Liver (tissue), 9 donors: ENCODE data around the gene FAM118A. TPM values are rescaled to one million over a fixed set of nuclear protein-coding genes. Genes with fewer than 3 reads are reported as not detected.

Experiments
- DNase-seq: peaks from one replicate; pipeline ENCODE4 v3.0.0-alpha.2; 2017; ENCODE audit warnings: low spot score
- H3K27ac ChIP-seq, 2 donors: one replicate each; pipeline ENCODE4 v1.7.0; 2013; ENCODE audit warnings: inconsistent platforms in 2 of 2, low read length in 2 of 2, control low read depth in 1 of 2, low read depth in 1 of 2, mild to moderate bottlenecking in 1 of 2
- H3K27me3 ChIP-seq, 4 donors: one replicate each; pipeline versions ENCODE4 v1.6.1 to v1.7.0; 2013; ENCODE audit warnings: low read length in 3 of 4, inconsistent platforms in 1 of 4, mild to moderate bottlenecking in 1 of 4, moderate library complexity in 1 of 4; ENCODE audit not compliant: control insufficient read depth in 4 of 4, insufficient read depth in 4 of 4
- H3K36me3 ChIP-seq, 4 donors: one replicate each; pipeline versions ENCODE4 v1.6.1 to v1.7.0; 2013; ENCODE audit warnings: low read length in 3 of 4, mild to moderate bottlenecking in 3 of 4, low read depth in 1 of 4, moderate library complexity in 1 of 4; ENCODE audit not compliant: control insufficient read depth in 4 of 4, insufficient read depth in 3 of 4
- H3K4me1 ChIP-seq, 4 donors: one replicate each; pipeline versions ENCODE4 v1.6.1 to v1.7.0; 2013; ENCODE audit warnings: low read length in 3 of 4, mild to moderate bottlenecking in 3 of 4, moderate library complexity in 1 of 4; ENCODE audit not compliant: control insufficient read depth in 4 of 4, insufficient read depth in 4 of 4
- H3K4me3 ChIP-seq, 3 donors: one replicate each; pipeline versions ENCODE4 v1.6.1 to v1.7.0; 2013; ENCODE audit warnings: low read length in 3 of 3, control low read depth in 1 of 3, low read depth in 1 of 3, mild to moderate bottlenecking in 1 of 3
- H3K9ac ChIP-seq, 2 donors: one replicate each; pipeline ENCODE4 v1.7.0; 2013; ENCODE audit warnings: low read length in 2 of 2, mild to moderate bottlenecking in 2 of 2, moderate library complexity in 2 of 2, control low read depth in 1 of 2, low read depth in 1 of 2
- H3K9me3 ChIP-seq, 4 donors: one replicate each; pipeline versions ENCODE4 v1.6.1 to v1.7.0; 2013; ENCODE audit warnings: low read length in 3 of 4; ENCODE audit not compliant: control insufficient read depth in 4 of 4
- EGR1 ChIP-seq, 2 donors: IDR thresholded peaks; 2 replicates each; pipeline ENCODE4 v1.6.1; 2016 to 2018; ENCODE audit warnings: antibody characterized with exemption in 2 of 2, low read depth in 2 of 2
- FOXA1 ChIP-seq: IDR thresholded peaks from 2 replicates; pipeline ENCODE4 v1.6.1; 2016; ENCODE audit warnings: antibody characterized with exemption
- FOXA2 ChIP-seq: IDR thresholded peaks from 2 replicates; pipeline ENCODE4 v1.6.1; 2016; ENCODE audit warnings: antibody characterized with exemption
- GABPA ChIP-seq, 2 donors: IDR thresholded peaks in 1 of 2; conservative IDR thresholded peaks in 1 of 2; 2 replicates each; pipeline ENCODE4 v1.6.1; 2016; ENCODE audit warnings: antibody characterized with exemption in 2 of 2, mild to moderate bottlenecking in 1 of 2, moderate library complexity in 1 of 2
- HNF4A ChIP-seq, 2 donors: conservative IDR thresholded peaks; 2 replicates each; pipeline ENCODE4 v1.6.1; 2016; ENCODE audit warnings: antibody characterized with exemption in 2 of 2, mild to moderate bottlenecking in 2 of 2
- HNF4G ChIP-seq: IDR thresholded peaks from 2 replicates; pipeline ENCODE4 v1.6.1; 2016; ENCODE audit warnings: antibody characterized with exemption
- JUND ChIP-seq, 2 donors: IDR thresholded peaks; 2 replicates each; pipeline ENCODE4 v1.6.1; 2016; ENCODE audit warnings: antibody characterized with exemption in 2 of 2
- MAX ChIP-seq: IDR thresholded peaks from 2 replicates; pipeline ENCODE4 v1.6.1; 2016; ENCODE audit warnings: antibody characterized with exemption
- NR2F2 ChIP-seq: IDR thresholded peaks from 2 replicates; pipeline ENCODE4 v1.6.1; 2016; ENCODE audit warnings: antibody characterized with exemption
- RAD21 ChIP-seq, 2 donors: IDR thresholded peaks; 2 replicates each; pipeline ENCODE4 v1.6.1; 2016; ENCODE audit warnings: antibody characterized with exemption in 2 of 2, mild to moderate bottlenecking in 2 of 2
- REST ChIP-seq: IDR thresholded peaks from 2 replicates; pipeline ENCODE4 v1.6.1; 2016; ENCODE audit warnings: antibody characterized with exemption, mild to moderate bottlenecking
- RXRA ChIP-seq, 2 donors: IDR thresholded peaks; 2 replicates each; pipeline ENCODE4 v1.6.1; 2017 to 2018; ENCODE audit warnings: antibody characterized with exemption in 2 of 2, mild to moderate bottlenecking in 1 of 2
- SP1 ChIP-seq: IDR thresholded peaks from 2 replicates; pipeline ENCODE4 v1.6.1; 2018; ENCODE audit warnings: antibody characterized with exemption, mild to moderate bottlenecking
- TAF1 ChIP-seq: conservative IDR thresholded peaks from 2 replicates; pipeline ENCODE4 v1.6.1; 2016; ENCODE audit warnings: antibody characterized with exemption, mild to moderate bottlenecking
- YY1 ChIP-seq: IDR thresholded peaks from 2 replicates; pipeline ENCODE4 v1.6.1; 2016; ENCODE audit warnings: antibody characterized with exemption, mild to moderate bottlenecking
- WGBS: extraction: QIAGEN DNeasy Blood & Tissue Kit; methylation state at CpG from one replicate; pipeline ENCODE4 v1.1.7; 2013; 5-methylcytosine and 5-hydroxymethylcytosine counted together
- polyA plus RNA-seq, 2 donors: library from polyadenylated mRNA; stranded (reverse) in 1 of 2; unstranded in 1 of 2; fragments of 200-250 nt in 1 of 2; fragments of >200 nt in 1 of 2; fragmentation: Nextera tagmentation in 1 of 2; extraction: Ambion mirVana in 1 of 2; gene quantifications; one replicate each; pipeline versions ENCODE4 v1.2.1 to v1.2.3, GENCODE V29; 2013 to 2015
- total RNA-seq, 2 donors: library from RNA; depleted of rRNA; stranded (reverse); fragments of >200 nt; gene quantifications; one replicate each; pipeline ENCODE4 v1.2.3, GENCODE V29; 2014
- TF ChIP-seq, protein P1 (sequence below): fragments of 150-350 bp; IDR thresholded peaks from 2 replicates; pipeline ENCODE4 v1.5.1; 2017; ENCODE audit warnings: improper control_type of control experiment, low read depth, low read length; ENCODE audit not compliant: missing input control
- TF ChIP-seq, protein P2 (sequence below): IDR thresholded peaks from 2 replicates; pipeline ENCODE4 v1.6.1; 2016; ENCODE audit warnings: antibody characterized with exemption
- TF ChIP-seq, protein P3 (sequence below): IDR thresholded peaks from 2 replicates; pipeline ENCODE4 v1.6.1; 2016; ENCODE audit warnings: antibody characterized with exemption
- donor health status: healthy.
- donor health status: healthy.
- donor health status: healthy.
- donor health status: healthy.
- donor health status: healthy.

FAM118A gene
- total and polyA plus RNA-seq, 4 donors: 4.7 to 36.0 (median 5.6) TPM

- TF ChIP-seq SP1 (no peak), RAD21 (IDR thresholded peaks at IDR 0.05) (no peak), JUND (IDR thresholded peaks at IDR 0.05) (no peak), FOXA2 (no peak), YY1 (no peak), GABPA (IDR thresholded peaks at IDR 0.05 in 1 of 2, conservative IDR thresholded peaks at IDR 0.05 in 1 of 2) (no peak), FOXA1 (no peak), EGR1 (IDR thresholded peaks at IDR 0.05; ENCODE audit: low read depth in 2 of 2) (no peak), TAF1 (no peak), MAX (no peak), REST (no peak), HNF4G (no peak), RXRA (IDR thresholded peaks at IDR 0.05) (no peak), HNF4A (conservative IDR thresholded peaks at IDR 0.05) (no peak), NR2F2 (no peak)
- TF ChIP-seq, protein P1, sequence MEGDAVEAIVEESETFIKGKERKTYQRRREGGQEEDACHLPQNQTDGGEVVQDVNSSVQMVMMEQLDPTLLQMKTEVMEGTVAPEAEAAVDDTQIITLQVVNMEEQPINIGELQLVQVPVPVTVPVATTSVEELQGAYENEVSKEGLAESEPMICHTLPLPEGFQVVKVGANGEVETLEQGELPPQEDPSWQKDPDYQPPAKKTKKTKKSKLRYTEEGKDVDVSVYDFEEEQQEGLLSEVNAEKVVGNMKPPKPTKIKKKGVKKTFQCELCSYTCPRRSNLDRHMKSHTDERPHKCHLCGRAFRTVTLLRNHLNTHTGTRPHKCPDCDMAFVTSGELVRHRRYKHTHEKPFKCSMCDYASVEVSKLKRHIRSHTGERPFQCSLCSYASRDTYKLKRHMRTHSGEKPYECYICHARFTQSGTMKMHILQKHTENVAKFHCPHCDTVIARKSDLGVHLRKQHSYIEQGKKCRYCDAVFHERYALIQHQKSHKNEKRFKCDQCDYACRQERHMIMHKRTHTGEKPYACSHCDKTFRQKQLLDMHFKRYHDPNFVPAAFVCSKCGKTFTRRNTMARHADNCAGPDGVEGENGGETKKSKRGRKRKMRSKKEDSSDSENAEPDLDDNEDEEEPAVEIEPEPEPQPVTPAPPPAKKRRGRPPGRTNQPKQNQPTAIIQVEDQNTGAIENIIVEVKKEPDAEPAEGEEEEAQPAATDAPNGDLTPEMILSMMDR: no peak
- TF ChIP-seq, protein P2, sequence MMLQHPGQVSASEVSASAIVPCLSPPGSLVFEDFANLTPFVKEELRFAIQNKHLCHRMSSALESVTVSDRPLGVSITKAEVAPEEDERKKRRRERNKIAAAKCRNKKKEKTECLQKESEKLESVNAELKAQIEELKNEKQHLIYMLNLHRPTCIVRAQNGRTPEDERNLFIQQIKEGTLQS: no peak
- TF ChIP-seq, protein P3, sequence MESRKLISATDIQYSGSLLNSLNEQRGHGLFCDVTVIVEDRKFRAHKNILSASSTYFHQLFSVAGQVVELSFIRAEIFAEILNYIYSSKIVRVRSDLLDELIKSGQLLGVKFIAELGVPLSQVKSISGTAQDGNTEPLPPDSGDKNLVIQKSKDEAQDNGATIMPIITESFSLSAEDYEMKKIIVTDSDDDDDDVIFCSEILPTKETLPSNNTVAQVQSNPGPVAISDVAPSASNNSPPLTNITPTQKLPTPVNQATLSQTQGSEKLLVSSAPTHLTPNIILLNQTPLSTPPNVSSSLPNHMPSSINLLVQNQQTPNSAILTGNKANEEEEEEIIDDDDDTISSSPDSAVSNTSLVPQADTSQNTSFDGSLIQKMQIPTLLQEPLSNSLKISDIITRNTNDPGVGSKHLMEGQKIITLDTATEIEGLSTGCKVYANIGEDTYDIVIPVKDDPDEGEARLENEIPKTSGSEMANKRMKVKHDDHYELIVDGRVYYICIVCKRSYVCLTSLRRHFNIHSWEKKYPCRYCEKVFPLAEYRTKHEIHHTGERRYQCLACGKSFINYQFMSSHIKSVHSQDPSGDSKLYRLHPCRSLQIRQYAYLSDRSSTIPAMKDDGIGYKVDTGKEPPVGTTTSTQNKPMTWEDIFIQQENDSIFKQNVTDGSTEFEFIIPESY: no peak
- H3K4me1 ChIP-seq: peaks cover 3 to 32% (median 11%) of the 10 kb centered on the region in 4 donors
These were observed 44.2 kb upstream of the FAM118A start for GRCh38 chr22:45265535-45265934.

More at GRCh38 chr22:45265535-45265934, 44.2 kb upstream of the FAM118A start:
- Histone ChIP-seq H3K27me3 (no peaks in the 10 kb centered on the region), H3K9ac (no peak overlapping the region), H3K4me3 (no peak overlapping the region), H3K36me3 (no peaks in the 10 kb centered on the region), H3K9me3 (no peaks in the 10 kb centered on the region), H3K27ac (no peak overlapping the region)
- WGBS: 81% methylated on average over 7 of the region's 7 CpGs
- no peak for DNase-seq
